ENCODE data around the gene RNF31. TPM values are rescaled to one million over a fixed set of nuclear protein-coding genes. Genes with fewer than 3 reads are reported as not detected.

RNF31 gene
- total and polyA plus RNA-seq, 2 of the 13 experiments (the other 11 are each of a cell fraction or from before 2014, with no cell fraction given), result 48.2 to 86.8 TPM

DNA sequence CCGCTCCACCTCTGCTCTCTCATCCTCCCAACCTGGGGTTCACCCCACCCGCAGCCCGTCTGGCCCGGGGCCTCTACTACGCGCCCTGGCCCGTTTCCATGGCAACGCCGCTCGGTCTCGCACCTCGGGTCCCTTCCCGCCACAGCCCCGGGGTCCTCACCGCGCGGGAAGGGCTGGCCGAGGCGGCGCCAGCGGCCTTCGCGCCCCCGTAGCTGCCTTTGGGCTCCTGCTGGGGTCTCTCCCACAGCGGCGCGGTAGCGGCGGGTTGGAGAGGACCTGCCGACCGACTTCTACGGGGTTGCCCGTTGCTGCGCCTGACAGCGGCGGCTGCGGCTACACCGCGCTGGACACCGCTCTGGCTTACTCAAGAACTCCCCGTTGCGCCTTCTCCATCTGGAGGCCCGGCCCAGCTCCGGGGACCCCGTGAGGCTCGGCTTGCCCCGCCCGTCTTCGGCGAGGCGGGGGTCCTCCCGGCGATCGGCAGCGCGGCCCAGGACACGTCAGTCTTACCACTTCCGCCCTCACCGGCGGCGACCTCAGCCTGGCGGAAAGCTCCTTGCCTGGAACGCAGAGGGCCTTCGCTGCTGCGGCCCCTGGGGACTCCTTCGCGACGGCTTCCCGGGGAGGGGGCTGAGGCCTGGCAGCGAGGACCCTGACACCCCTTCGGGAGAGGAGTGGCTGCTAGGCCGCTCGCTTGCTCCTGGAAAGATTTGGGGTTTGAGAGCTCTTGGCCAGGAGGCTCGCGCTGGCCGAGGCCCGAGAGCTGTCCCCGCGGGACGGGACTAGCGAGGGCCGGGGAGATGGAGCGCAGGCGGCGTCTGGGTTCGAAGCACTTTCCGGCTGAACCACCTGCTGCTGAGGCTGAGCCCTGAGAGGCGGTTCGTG is 48.1 kb downstream of the RNF31 start, which contains the start of gene TM9SF1 (continued):
- TF ChIP-seq ETV5 (CRISPR knock-in tag; IDR thresholded peaks at IDR 0.05; ENCODE audit: borderline replicate concordance) (peak; percentile 95), SMAD3 (CRISPR knock-in tag; IDR thresholded peaks at IDR 0.05) (peak; percentile 99), SP4 (CRISPR knock-in tag; IDR thresholded peaks at IDR 0.05) (peak; percentile 94), HMGA1 (CRISPR knock-in tag; conservative IDR thresholded peaks at IDR 0.05) (no peak), ZNF343 (CRISPR knock-in tag; IDR thresholded peaks at IDR 0.05) (peak; percentile 100), ZFP36 (IDR thresholded peaks at IDR 0.05; ENCODE audit: borderline replicate concordance, low read depth, low read length, partially characterized antibody) (no peak), GFI1 (CRISPR knock-in tag; IDR thresholded peaks at IDR 0.05; ENCODE audit: borderline replicate concordance) (no peak), NR2C2 (CRISPR knock-in tag; IDR thresholded peaks at IDR 0.05; ENCODE audit: borderline replicate concordance) (peak; percentile 96), BORCS8-MEF2B (CRISPR knock-in tag; IDR thresholded peaks at IDR 0.05) (peak; percentile 98), ZMYM3 (CRISPR knock-in tag; IDR thresholded peaks at IDR 0.05) (peak; percentile 76), ZSCAN29 (CRISPR knock-in tag; conservative IDR thresholded peaks at IDR 0.05) (peak; percentile 97), THAP11 (CRISPR knock-in tag; IDR thresholded peaks at IDR 0.05) (peak; percentile 96), TBP (CRISPR knock-in tag; IDR thresholded peaks at IDR 0.05) (peak; percentile 82; the same call in 1 of the 2 replicates), IKZF1 (IDR thresholded peaks at IDR 0.05) (no peak), TBX2 (CRISPR knock-in tag; IDR thresholded peaks at IDR 0.05; ENCODE audit: borderline replicate concordance) (peak; percentile 99), ATRX (CRISPR knock-in tag; IDR thresholded peaks at IDR 0.05; ENCODE audit: borderline replicate concordance) (peak; percentile 63; the same call in 1 of the 2 replicates)
- TF ChIP-seq, protein P1, sequence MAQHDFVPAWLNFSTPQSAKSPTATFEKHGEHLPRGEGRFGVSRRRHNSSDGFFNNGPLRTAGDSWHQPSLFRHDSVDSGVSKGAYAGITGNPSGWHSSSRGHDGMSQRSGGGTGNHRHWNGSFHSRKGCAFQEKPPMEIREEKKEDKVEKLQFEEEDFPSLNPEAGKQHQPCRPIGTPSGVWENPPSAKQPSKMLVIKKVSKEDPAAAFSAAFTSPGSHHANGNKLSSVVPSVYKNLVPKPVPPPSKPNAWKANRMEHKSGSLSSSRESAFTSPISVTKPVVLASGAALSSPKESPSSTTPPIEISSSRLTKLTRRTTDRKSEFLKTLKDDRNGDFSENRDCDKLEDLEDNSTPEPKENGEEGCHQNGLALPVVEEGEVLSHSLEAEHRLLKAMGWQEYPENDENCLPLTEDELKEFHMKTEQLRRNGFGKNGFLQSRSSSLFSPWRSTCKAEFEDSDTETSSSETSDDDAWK (CRISPR knock-in tag; IDR thresholded peaks at IDR 0.05), result no peak
- TF ChIP-seq, protein P2, sequence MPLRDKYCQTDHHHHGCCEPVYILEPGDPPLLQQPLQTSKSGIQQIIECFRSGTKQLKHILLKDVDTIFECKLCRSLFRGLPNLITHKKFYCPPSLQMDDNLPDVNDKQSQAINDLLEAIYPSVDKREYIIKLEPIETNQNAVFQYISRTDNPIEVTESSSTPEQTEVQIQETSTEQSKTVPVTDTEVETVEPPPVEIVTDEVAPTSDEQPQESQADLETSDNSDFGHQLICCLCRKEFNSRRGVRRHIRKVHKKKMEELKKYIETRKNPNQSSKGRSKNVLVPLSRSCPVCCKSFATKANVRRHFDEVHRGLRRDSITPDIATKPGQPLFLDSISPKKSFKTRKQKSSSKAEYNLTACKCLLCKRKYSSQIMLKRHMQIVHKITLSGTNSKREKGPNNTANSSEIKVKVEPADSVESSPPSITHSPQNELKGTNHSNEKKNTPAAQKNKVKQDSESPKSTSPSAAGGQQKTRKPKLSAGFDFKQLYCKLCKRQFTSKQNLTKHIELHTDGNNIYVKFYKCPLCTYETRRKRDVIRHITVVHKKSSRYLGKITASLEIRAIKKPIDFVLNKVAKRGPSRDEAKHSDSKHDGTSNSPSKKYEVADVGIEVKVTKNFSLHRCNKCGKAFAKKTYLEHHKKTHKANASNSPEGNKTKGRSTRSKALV (CRISPR knock-in tag; IDR thresholded peaks at IDR 0.05), result peak; percentile 97
- TF ChIP-seq, protein P3, sequence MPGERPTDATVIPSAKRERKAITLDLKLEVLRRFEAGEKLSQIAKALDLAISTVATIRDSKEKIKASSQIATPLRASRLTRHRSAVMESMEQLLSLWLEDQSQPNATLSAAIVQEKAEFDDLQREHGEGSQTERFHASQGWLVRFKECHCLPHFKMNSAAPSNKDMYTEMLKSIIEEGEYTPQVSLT (CRISPR knock-in tag; IDR thresholded peaks at IDR 0.05; ENCODE audit: borderline replicate concordance, low read depth), result no peak
- TF ChIP-seq, protein P4, sequence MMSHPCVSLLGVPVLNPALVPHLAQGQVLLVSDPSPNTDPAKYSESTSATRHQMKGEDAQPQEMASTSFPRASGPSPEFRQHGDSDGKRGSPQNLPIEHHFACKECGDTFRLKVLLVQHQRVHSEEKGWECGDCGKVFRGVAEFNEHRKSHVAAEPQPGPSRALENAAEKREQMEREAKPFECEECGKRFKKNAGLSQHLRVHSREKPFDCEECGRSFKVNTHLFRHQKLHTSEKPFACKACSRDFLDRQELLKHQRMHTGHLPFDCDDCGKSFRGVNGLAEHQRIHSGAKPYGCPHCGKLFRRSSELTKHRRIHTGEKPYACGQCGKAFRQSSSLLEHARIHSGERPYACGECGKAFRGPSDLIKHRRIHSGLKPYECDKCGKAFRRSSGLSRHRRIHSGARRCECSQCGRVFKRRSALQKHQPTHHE (CRISPR knock-in tag; IDR thresholded peaks at IDR 0.05; ENCODE audit: borderline replicate concordance), result peak; percentile 100
- TF ChIP-seq, protein P5, sequence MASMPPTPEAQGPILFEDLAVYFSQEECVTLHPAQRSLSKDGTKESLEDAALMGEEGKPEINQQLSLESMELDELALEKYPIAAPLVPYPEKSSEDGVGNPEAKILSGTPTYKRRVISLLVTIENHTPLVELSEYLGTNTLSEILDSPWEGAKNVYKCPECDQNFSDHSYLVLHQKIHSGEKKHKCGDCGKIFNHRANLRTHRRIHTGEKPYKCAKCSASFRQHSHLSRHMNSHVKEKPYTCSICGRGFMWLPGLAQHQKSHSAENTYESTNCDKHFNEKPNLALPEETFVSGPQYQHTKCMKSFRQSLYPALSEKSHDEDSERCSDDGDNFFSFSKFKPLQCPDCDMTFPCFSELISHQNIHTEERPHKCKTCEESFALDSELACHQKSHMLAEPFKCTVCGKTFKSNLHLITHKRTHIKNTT (CRISPR knock-in tag; IDR thresholded peaks at IDR 0.05), result peak; percentile 86; the same call in 1 of the 2 replicates
- TF ChIP-seq, protein P6, sequence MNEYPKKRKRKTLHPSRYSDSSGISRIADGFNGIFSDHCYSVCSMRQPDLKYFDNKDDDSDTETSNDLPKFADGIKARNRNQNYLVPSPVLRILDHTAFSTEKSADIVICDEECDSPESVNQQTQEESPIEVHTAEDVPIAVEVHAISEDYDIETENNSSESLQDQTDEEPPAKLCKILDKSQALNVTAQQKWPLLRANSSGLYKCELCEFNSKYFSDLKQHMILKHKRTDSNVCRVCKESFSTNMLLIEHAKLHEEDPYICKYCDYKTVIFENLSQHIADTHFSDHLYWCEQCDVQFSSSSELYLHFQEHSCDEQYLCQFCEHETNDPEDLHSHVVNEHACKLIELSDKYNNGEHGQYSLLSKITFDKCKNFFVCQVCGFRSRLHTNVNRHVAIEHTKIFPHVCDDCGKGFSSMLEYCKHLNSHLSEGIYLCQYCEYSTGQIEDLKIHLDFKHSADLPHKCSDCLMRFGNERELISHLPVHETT (CRISPR knock-in tag; conservative IDR thresholded peaks at IDR 0.05), result peak; percentile 96

Measured in HepG2 (cell line).